Chondrocyte (in vitro differentiated cells): ENCODE results near the gene SYNJ1. TPM values are rescaled to one million over a fixed set of nuclear protein-coding genes. Genes with fewer than 3 reads are reported as not detected.
A peak's percentile ranks its signal among the peaks of the same experiment; 100 is the strongest.

ENCODE experiments used
- DNase-seq: peaks from one replicate; pipeline ENCODE4 v3.0.0; 2021; ENCODE audit warnings: mixed read lengths, low spot score
- H3K27ac Mint-ChIP-seq: one replicate; pipeline ENCODE4 v1.8.0; 2021; ENCODE audit warnings: mild to moderate bottlenecking, moderate library complexity, mixed read lengths; ENCODE audit not compliant: unreplicated experiment
- H3K27me3 Mint-ChIP-seq: 2 replicates; pipeline ENCODE4 v1.8.0; 2021; ENCODE audit warnings: low read depth, mixed read lengths
- H3K36me3 Mint-ChIP-seq: 2 replicates; pipeline ENCODE4 v1.8.0; 2021; ENCODE audit warnings: low read depth, mixed read lengths
- H3K4me1 Mint-ChIP-seq: 2 replicates; pipeline ENCODE4 v1.8.0; 2021; ENCODE audit warnings: low read depth, mild to moderate bottlenecking, mixed read lengths
- H3K4me3 Mint-ChIP-seq: one replicate; pipeline ENCODE4 v1.8.0; 2021; ENCODE audit warnings: mild to moderate bottlenecking, moderate library complexity, mixed read lengths; ENCODE audit not compliant: unreplicated experiment
- H3K9me3 Mint-ChIP-seq: 2 replicates; pipeline ENCODE4 v1.8.0; 2021; ENCODE audit warnings: low read depth, mixed read lengths
- CTCF ChIP-seq: fragments of 200-600 bp; sonication (generic); IDR thresholded peaks from 2 replicates; pipeline ENCODE4 v1.5.0; 2021; ENCODE audit warnings: antibody characterized with exemption, mild to moderate bottlenecking, moderate library complexity
- total RNA-seq: library from RNA; stranded (reverse); gene quantifications from 3 replicates; pipeline ENCODE4 v1.2.1, GENCODE V29; 2021

The SYNJ1 gene
- total RNA-seq, 1 donor from 2014 or later, result 9.1 TPM

DNA sequence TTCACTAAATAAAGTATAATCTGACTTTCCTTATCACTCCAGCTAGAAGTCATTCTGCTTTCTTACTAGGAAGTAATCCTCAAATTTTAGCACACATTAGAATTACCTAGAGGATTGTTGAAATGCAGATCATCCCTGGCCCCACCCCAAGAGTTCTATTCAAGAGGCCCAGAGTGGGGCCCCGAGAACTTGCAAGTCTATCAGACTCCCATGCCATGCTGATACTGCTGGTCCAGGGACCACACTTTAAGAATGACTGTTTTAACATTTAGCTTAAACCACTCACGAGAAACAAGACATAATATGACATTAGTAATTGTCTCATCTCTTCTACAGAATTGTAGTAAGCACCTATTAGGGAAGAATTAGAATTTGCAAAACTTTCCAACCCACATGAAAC, 7.7 kb upstream of the SYNJ1 start:
- no peaks in the 10 kb centered on the region for H3K9me3 Mint-ChIP-seq
- H3K4me1 Mint-ChIP-seq, result no peaks in the 10 kb centered on the region
- H3K27ac Mint-ChIP-seq, result no peak overlapping the region
- peaks cover 10% of the 10 kb centered on the region for H3K36me3 Mint-ChIP-seq
- DNase-seq, result no peak
- H3K27me3 Mint-ChIP-seq, result no peaks in the 10 kb centered on the region
- TF ChIP-seq CTCF, result no peak
- H3K4me3 Mint-ChIP-seq, result no peak overlapping the region

DNA sequence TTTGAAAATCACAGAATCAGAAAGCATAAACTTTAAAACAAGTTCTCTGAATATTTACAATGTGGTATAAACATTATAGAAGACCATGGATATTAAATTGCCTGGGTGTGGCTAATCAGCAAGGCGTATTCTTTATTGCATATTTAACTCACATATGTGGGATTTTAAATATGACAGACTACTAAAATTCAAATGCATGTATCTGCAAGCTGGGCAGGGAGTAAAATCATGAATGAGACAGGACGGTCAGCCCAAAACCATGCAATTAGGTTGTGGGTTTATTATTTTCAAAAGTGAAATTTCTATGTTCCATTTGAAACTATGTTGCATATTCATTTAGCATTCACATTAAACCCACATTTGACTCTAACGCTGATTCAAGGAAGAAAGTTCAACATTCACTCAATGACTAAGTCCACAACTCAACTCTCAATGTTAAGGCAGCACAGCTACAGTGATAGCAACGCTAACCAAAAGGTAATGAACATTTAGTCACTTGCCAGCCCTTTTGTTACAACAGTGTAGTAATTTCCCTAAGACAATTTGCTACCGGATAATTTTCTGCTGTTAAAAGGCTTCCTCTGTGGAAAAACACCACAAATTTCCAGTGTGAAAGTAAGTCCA, 6.3 kb upstream of the SYNJ1 start:
- Mint-ChIP-seq H3K27me3 (no peaks in the 10 kb centered on the region), H3K27ac (no peak overlapping the region), H3K4me1 (no peaks in the 10 kb centered on the region), H3K36me3 (peaks cover 6% of the 10 kb centered on the region), H3K9me3 (no peaks in the 10 kb centered on the region), H3K4me3 (no peak overlapping the region)
- TF ChIP-seq CTCF, result no peak
- DNase-seq, result no peak

GRCh38 chr21:32733356-32733755, 5.5 kb upstream of the SYNJ1 start:
- DNase-seq, result no peak
- peaks cover 4% of the 10 kb centered on the region for H3K36me3 Mint-ChIP-seq
- H3K4me3 Mint-ChIP-seq, result no peak overlapping the region
- no peak for TF ChIP-seq CTCF
- no peaks in the 10 kb centered on the region for H3K27me3 Mint-ChIP-seq
- no peaks in the 10 kb centered on the region for H3K9me3 Mint-ChIP-seq
- H3K4me1 Mint-ChIP-seq, result peaks cover 6% of the 10 kb centered on the region
- H3K27ac Mint-ChIP-seq, result no peak overlapping the region

GRCh38 chr21:32732544-32732943, 4.7 kb upstream of the SYNJ1 start:
- H3K36me3 Mint-ChIP-seq, result peaks cover 4% of the 10 kb centered on the region

DNA sequence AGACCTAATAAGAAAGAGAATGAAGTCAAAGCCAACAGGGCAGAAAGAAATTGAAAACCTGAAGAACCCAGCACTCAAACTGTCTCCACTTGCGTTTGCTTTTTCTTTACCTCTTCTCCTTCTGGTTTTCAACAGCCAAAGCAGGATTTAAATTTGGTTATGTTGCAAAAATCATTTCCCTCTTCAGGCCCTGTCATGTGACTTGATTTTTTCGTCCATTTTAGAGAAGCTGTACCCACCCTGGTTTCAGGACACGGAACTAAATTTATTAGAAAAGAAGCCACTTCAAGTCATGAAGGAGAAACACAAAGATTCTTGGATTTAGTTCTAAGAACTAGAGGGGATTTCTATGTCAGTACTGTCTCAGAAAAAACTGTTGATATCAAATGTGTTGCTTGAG, 1.0 kb upstream of the SYNJ1 start:
- no peak for DNase-seq
- Mint-ChIP-seq H3K4me3 (peak overlapping the region; percentile 92), H3K9me3 (no peaks in the 10 kb centered on the region), H3K4me1 (peaks cover 17% of the 10 kb centered on the region), H3K27me3 (no peaks in the 10 kb centered on the region), H3K36me3 (no peaks in the 10 kb centered on the region), H3K27ac (peak overlapping the region; percentile 94)
- TF ChIP-seq CTCF, result no peak

More at GRCh38 chr21:32732544-32732943, 4.7 kb upstream of the SYNJ1 start:
- no peak for DNase-seq
- Mint-ChIP-seq H3K27ac (no peak overlapping the region), H3K4me3 (no peak overlapping the region), H3K27me3 (no peaks in the 10 kb centered on the region), H3K4me1 (peaks cover 7% of the 10 kb centered on the region), H3K9me3 (no peaks in the 10 kb centered on the region)
- no peak for TF ChIP-seq CTCF
